OCI-LY3 (cell line): Measurements from ENCODE around the gene KCNK7.

Experiments used
- EZH2phosphoT487 ChIP-seq: fragments of 200-600 bp; shearing (Covaris generic); IDR thresholded peaks from 2 replicates; pipeline ENCODE4 v1.6.1; 2018; ENCODE audit warnings: antibody characterized with exemption, mixed run types, low read depth
- TF ChIP-seq, protein P1 (sequence below): fragments of 200-600, 300-600 bp; sonication (generic); IDR thresholded peaks from 2 replicates; pipeline ENCODE4 v1.5.1; 2014; ENCODE audit warnings: antibody characterized with exemption, low read length, low read depth

DNA sequence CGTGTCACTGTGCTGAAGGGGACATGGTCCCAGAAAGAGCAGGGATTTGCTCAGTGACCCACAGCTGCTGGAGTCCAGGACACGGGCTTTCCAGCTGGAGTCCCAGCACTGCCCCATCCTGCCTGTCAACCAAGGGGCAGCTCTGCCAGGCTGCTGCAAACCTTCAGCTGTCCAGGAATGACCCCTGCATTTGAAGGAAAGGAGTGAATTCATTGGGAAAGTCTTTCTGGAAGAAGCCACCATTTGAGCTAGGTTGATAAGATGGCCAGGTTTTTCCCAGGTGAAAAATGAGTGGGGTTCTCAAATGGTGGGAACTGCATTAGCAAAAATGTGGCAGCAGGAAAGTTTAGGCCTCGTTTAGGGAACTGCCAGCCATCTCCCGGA, 9.4 kb downstream of the KCNK7 start:
- TF ChIP-seq EZH2phosphoT487, result no peak
- TF ChIP-seq, protein P1, sequence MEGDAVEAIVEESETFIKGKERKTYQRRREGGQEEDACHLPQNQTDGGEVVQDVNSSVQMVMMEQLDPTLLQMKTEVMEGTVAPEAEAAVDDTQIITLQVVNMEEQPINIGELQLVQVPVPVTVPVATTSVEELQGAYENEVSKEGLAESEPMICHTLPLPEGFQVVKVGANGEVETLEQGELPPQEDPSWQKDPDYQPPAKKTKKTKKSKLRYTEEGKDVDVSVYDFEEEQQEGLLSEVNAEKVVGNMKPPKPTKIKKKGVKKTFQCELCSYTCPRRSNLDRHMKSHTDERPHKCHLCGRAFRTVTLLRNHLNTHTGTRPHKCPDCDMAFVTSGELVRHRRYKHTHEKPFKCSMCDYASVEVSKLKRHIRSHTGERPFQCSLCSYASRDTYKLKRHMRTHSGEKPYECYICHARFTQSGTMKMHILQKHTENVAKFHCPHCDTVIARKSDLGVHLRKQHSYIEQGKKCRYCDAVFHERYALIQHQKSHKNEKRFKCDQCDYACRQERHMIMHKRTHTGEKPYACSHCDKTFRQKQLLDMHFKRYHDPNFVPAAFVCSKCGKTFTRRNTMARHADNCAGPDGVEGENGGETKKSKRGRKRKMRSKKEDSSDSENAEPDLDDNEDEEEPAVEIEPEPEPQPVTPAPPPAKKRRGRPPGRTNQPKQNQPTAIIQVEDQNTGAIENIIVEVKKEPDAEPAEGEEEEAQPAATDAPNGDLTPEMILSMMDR, result no peak
